Hepatocyte (in vitro differentiated cells): ENCODE measurements around the gene KDM4B.

Experiments
- EZH2phosphoT487 ChIP-seq: fragments of 200-600 bp; sonication (generic); IDR thresholded peaks from one replicate; pipeline ENCODE4 v1.6.1; 2018; ENCODE audit warnings: antibody characterized with exemption, mild to moderate bottlenecking, low read depth, moderate library complexity; ENCODE audit not compliant: unreplicated experiment, severe bottlenecking
- TF ChIP-seq, protein P1 (sequence below): fragments of 200-600 bp; sonication (generic); IDR thresholded peaks from 2 replicates; pipeline ENCODE4 v1.5.1; 2016; ENCODE audit warnings: antibody characterized with exemption, mild to moderate bottlenecking; ENCODE audit not compliant: poor library complexity

DNA sequence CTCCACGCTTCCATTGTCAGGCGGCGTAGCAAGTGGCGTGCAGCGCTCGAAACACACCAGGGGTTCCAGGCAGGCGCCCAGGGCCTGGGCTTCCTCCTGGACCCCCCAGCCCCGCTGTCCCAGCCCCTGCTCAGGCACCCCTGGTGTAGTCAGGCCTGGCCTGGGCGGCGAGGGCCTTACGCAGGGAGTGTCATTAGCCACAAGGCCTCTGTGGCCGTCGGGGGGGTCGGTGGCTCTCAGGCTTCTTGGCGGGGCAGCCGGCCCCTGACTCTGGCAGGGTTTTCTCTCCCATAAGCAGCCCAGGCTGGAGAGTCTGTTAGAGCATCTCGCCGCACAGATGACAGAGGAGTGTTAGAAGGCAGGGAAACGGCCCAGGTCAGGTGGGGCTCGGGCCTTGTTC lies 116.7 kb downstream of the KDM4B start:
- TF ChIP-seq EZH2phosphoT487: no peak
- TF ChIP-seq, protein P1, sequence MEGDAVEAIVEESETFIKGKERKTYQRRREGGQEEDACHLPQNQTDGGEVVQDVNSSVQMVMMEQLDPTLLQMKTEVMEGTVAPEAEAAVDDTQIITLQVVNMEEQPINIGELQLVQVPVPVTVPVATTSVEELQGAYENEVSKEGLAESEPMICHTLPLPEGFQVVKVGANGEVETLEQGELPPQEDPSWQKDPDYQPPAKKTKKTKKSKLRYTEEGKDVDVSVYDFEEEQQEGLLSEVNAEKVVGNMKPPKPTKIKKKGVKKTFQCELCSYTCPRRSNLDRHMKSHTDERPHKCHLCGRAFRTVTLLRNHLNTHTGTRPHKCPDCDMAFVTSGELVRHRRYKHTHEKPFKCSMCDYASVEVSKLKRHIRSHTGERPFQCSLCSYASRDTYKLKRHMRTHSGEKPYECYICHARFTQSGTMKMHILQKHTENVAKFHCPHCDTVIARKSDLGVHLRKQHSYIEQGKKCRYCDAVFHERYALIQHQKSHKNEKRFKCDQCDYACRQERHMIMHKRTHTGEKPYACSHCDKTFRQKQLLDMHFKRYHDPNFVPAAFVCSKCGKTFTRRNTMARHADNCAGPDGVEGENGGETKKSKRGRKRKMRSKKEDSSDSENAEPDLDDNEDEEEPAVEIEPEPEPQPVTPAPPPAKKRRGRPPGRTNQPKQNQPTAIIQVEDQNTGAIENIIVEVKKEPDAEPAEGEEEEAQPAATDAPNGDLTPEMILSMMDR: no peak
